GM21360 (cell line): ENCODE results near the gene CHKA.

Experiments
- ATAC-seq: cut with Tn5 transposase; IDR thresholded peaks from one replicate; pipeline ENCODE4 v1.9.1; 2021; ENCODE audit warnings: mild to moderate bottlenecking, moderate library complexity; ENCODE audit not compliant: unreplicated experiment

Gene CHKA

GRCh38 chr11:68121067-68121899 is at the start of gene CHKA:
TSS of gene CHKA (minus strand) at chr11:68121388. CDS start at chr11:68121177, 211 bp downstream.
- ATAC-seq, result peak; percentile 76

GRCh38 chr11:68169442-68169841 is 48.3 kb upstream of the CHKA start:
- no peak for ATAC-seq

- ATAC-seq, result no peak
Measured at GRCh38 chr11:68168694-68169093, 47.5 kb upstream of the CHKA start.

GRCh38 chr11:68167474-68167873 is 46.3 kb upstream of the CHKA start:
- no peak for ATAC-seq

GRCh38 chr11:68166969-68167368 is 45.8 kb upstream of the CHKA start:
- ATAC-seq, result no peak

GRCh38 chr11:68165601-68166000 is 44.4 kb upstream of the CHKA start:
- no peak for ATAC-seq

GRCh38 chr11:68164437-68164836 is 43.2 kb upstream of the CHKA start:
- no peak for ATAC-seq

- ATAC-seq, result no peak
Measured at GRCh38 chr11:68163691-68164090, 42.5 kb upstream of the CHKA start.

- ATAC-seq, result no peak
Measured at GRCh38 chr11:68160100-68160695, 39.0 kb upstream of the CHKA start.

GRCh38 chr11:68159665-68160064 is 38.5 kb upstream of the CHKA start:
- ATAC-seq, result no peak

- no peak for ATAC-seq
Measured at GRCh38 chr11:68159161-68159560, 38.0 kb upstream of the CHKA start.

GRCh38 chr11:68158580-68158979 is 37.4 kb upstream of the CHKA start:
- ATAC-seq, result no peak

GRCh38 chr11:68153742-68154141 is 32.6 kb upstream of the CHKA start:
- ATAC-seq, result no peak

- no peak for ATAC-seq
Measured at GRCh38 chr11:68150037-68150436, 28.8 kb upstream of the CHKA start.

GRCh38 chr11:68149417-68149816 is 28.2 kb upstream of the CHKA start:
- no peak for ATAC-seq

- ATAC-seq, result no peak
Measured at GRCh38 chr11:68148879-68149278, 27.7 kb upstream of the CHKA start.

GRCh38 chr11:68148071-68148805 is 27.1 kb upstream of the CHKA start:
- ATAC-seq, result no peak

- no peak for ATAC-seq
Measured at GRCh38 chr11:68146704-68147474, 25.7 kb upstream of the CHKA start.

GRCh38 chr11:68146010-68146540 is 24.9 kb upstream of the CHKA start:
- ATAC-seq, result no peak

- ATAC-seq, result no peak
Measured at GRCh38 chr11:68145120-68145866, 24.1 kb upstream of the CHKA start.
